SK-N-SH (cell line): ENCODE data around the gene ARPC5. TPM values are rescaled to one million over a fixed set of nuclear protein-coding genes. Genes with fewer than 3 reads are reported as not detected.

ENCODE experiments used
- CTCF ChIA-PET: fragments of 300-600, 350-600 bp; formaldehyde crosslinking; extraction: SDS; loops from one replicate; lab custom pipeline; 2021; lab: Yijun Ruan, JAX
- POLR2A ChIA-PET: fragments of 350-600 bp; sonication (Branson Sonifier 250); formaldehyde crosslinking; extraction: SDS; loops from one replicate; lab custom pipeline; 2020; ENCODE audit warnings: antibody characterized with exemption, inconsistent platforms; lab: Yijun Ruan, JAX
- DNase-seq: peaks from one replicate; pipeline ENCODE4 v3.0.0; 2012
- H2AFZ ChIP-seq: fragments of 200-600 bp; sonication (generic); 2 replicates; pipeline ENCODE4 v1.8.1; 2016; ENCODE audit warnings: antibody characterized with exemption, mild to moderate bottlenecking, low read depth
- H3F3A ChIP-seq: fragments of 200-600 bp; sonication (generic); replicated peaks from 2 replicates; pipeline ENCODE3; 2016; ENCODE audit warnings: antibody characterized with exemption, mild to moderate bottlenecking; ENCODE audit not compliant: insufficient read depth
- H3K27ac ChIP-seq, 2 experiments: fragments of 200-500 bp in 1 of 2; fragments of 200-600 bp in 1 of 2; sonication (Bioruptor generic) in 1 of 2; sonication (generic), shearing (Covaris generic) in 1 of 2; 2 replicates each; pipeline versions ENCODE4 v1.5.1 to v1.6.1; 2014 to 2016; ENCODE audit warnings: low read depth in 2 of 2, inconsistent platforms in 1 of 2, low read length in 1 of 2, mild to moderate bottlenecking in 1 of 2, mixed read lengths in 1 of 2
- H3K27me3 ChIP-seq: fragments of 200-600 bp; sonication (generic), shearing (Covaris generic); 2 replicates; pipeline ENCODE4 v1.6.1; 2016; ENCODE audit warnings: mixed run types; ENCODE audit not compliant: insufficient read depth
- H3K36me3 ChIP-seq, 2 experiments: fragments of 200-500 bp in 1 of 2; fragments of 200-600 bp in 1 of 2; sonication (Bioruptor generic) in 1 of 2; sonication (generic) in 1 of 2; replicated peaks in 1 of 2; 2 replicates each; pipeline versions ENCODE3 to v1.5.1; 2014 to 2016; ENCODE audit warnings: low read length in 1 of 2, mild to moderate bottlenecking in 1 of 2; ENCODE audit not compliant: insufficient read depth in 2 of 2, control insufficient read depth in 1 of 2
- H3K4me1 ChIP-seq, 2 experiments: fragments of 200-500 bp in 1 of 2; fragments of 200-600 bp in 1 of 2; sonication (Bioruptor generic) in 1 of 2; sonication (generic), shearing (Covaris generic) in 1 of 2; 2 replicates each; pipeline versions ENCODE4 v1.5.1 to v1.6.1; 2014 to 2016; ENCODE audit warnings: low read depth in 1 of 2, low read length in 1 of 2, mixed run types in 1 of 2; ENCODE audit not compliant: insufficient read depth in 2 of 2, control insufficient read depth in 1 of 2
- H3K4me2 ChIP-seq: fragments of 200-600 bp; sonication (generic), shearing (Covaris generic); 2 replicates; pipeline ENCODE4 v1.6.1; 2017; ENCODE audit warnings: mixed run types
- H3K4me3 ChIP-seq, 2 experiments: fragments of 200-500 bp in 1 of 2; fragments of 200-600 bp in 1 of 2; sonication (Bioruptor generic) in 1 of 2; sonication (generic), shearing (Covaris generic) in 1 of 2; 2 replicates each; pipeline versions ENCODE4 v1.5.1 to v1.8.1; 2014 to 2016; ENCODE audit warnings: low read depth in 2 of 2, inconsistent platforms in 1 of 2, low read length in 1 of 2, mild to moderate bottlenecking in 1 of 2, mixed read lengths in 1 of 2, moderate library complexity in 1 of 2
- H3K79me2 ChIP-seq: fragments of 200-600 bp; sonication (generic); 2 replicates; pipeline ENCODE4 v1.8.1; 2017; ENCODE audit warnings: mild to moderate bottlenecking; ENCODE audit not compliant: insufficient read depth
- H3K9ac ChIP-seq: fragments of 200-600 bp; sonication (generic); 2 replicates; pipeline ENCODE4 v1.6.1; 2017; ENCODE audit warnings: mixed run types
- H3K9me2 ChIP-seq: fragments of 200-600 bp; sonication (generic); 2 replicates; pipeline ENCODE4 v1.6.1; 2017; ENCODE audit warnings: mixed run types
- H3K9me3 ChIP-seq: fragments of 200-600 bp; sonication (generic); 2 replicates; pipeline ENCODE4 v1.6.1; 2017; ENCODE audit warnings: mixed run types, mild to moderate bottlenecking, moderate library complexity
- H4K20me1 ChIP-seq: fragments of 200-600 bp; sonication (generic); 2 replicates; pipeline ENCODE4 v1.6.1; 2017; ENCODE audit warnings: mild to moderate bottlenecking, mixed run types; ENCODE audit not compliant: insufficient read depth
- CTCF ChIP-seq: fragments of 200-600 bp; sonication (generic); IDR thresholded peaks from 2 replicates; pipeline ENCODE4 v1.6.1; 2017; ENCODE audit warnings: antibody characterized with exemption, mild to moderate bottlenecking, moderate library complexity
- ELF1 ChIP-seq: IDR thresholded peaks from 2 replicates; pipeline ENCODE4 v1.4.0; 2012
- EP300 ChIP-seq, 2 experiments: IDR thresholded peaks; 2 replicates each; pipeline versions ENCODE4 v1.4.0 to v1.6.1; 2012; ENCODE audit warnings: borderline replicate concordance in 1 of 2, low read depth in 1 of 2, low read length in 1 of 2
- EZH2phosphoT487 ChIP-seq: fragments of 200-600 bp; sonication (generic); IDR thresholded peaks from 2 replicates; pipeline ENCODE4 v1.6.1; 2017; ENCODE audit warnings: low read depth, mixed run types, mild to moderate bottlenecking, antibody characterized with exemption, moderate library complexity, borderline replicate concordance
- FOXJ3 ChIP-seq: sonication (generic); formaldehyde crosslinking; IDR thresholded peaks from 2 replicates; pipeline ENCODE4 v1.5.1; 2020; ENCODE audit warnings: mild to moderate bottlenecking, missing genetic modification reagents
- FOXM1 ChIP-seq: IDR thresholded peaks from 2 replicates; pipeline ENCODE4 v1.4.0; 2012; ENCODE audit warnings: low read depth, mild to moderate bottlenecking
- JUND ChIP-seq: IDR thresholded peaks from 2 replicates; pipeline ENCODE4 v1.4.0; 2012
- MAX ChIP-seq: IDR thresholded peaks from 2 replicates; pipeline ENCODE4 v1.4.0; 2012; ENCODE audit warnings: low read depth
- MXI1 ChIP-seq: IDR thresholded peaks from 2 replicates; pipeline ENCODE4 v1.6.1; 2012; ENCODE audit warnings: mild to moderate bottlenecking, low read depth, low read length, improper control_type of control experiment
- NFIC ChIP-seq: IDR thresholded peaks from 2 replicates; pipeline ENCODE4 v1.4.0; 2012; ENCODE audit warnings: borderline replicate concordance
- PBX3 ChIP-seq: IDR thresholded peaks from 2 replicates; pipeline ENCODE4; 2012
- POLR2AphosphoS5 ChIP-seq: IDR thresholded peaks from 2 replicates; pipeline ENCODE4 v1.6.1; 2012; ENCODE audit warnings: low read depth, low read length
- RAD21 ChIP-seq: IDR thresholded peaks from 2 replicates; pipeline ENCODE4 v1.6.1; 2012; ENCODE audit warnings: mild to moderate bottlenecking, low read length
- RCOR1 ChIP-seq: fragments of 150-350 bp; IDR thresholded peaks from 2 replicates; pipeline ENCODE4 v1.6.1; 2017; ENCODE audit warnings: antibody characterized with exemption, low read length
- RFX5 ChIP-seq: IDR thresholded peaks from 2 replicates; pipeline ENCODE4 v1.6.1; 2012; ENCODE audit warnings: mild to moderate bottlenecking, improper control_type of control experiment, low read length
- TAF1 ChIP-seq: IDR thresholded peaks from 2 replicates; pipeline ENCODE4 v1.6.1; 2012; ENCODE audit warnings: low read depth, mild to moderate bottlenecking, low read length, moderate library complexity, borderline replicate concordance
- TCF12 ChIP-seq: IDR thresholded peaks from 2 replicates; pipeline ENCODE4 v1.4.0; 2012
- TEAD4 ChIP-seq: IDR thresholded peaks from 2 replicates; pipeline ENCODE4 v1.4.0; 2012; ENCODE audit warnings: mild to moderate bottlenecking, borderline replicate concordance; ENCODE audit not compliant: insufficient read depth
- USF2 ChIP-seq: fragments of 150-350 bp; IDR thresholded peaks from 2 replicates; pipeline ENCODE4 v1.6.1; 2017; ENCODE audit warnings: antibody characterized with exemption, low read length, low read depth, borderline replicate concordance
- ZBTB33 ChIP-seq: IDR thresholded peaks from 2 replicates; pipeline ENCODE4 v1.4.0; 2012; ENCODE audit warnings: low read depth, borderline replicate concordance
- WGBS: methylation state at CpG from one replicate; pipeline ENCODE4 v1.1.6; 2017; ENCODE audit warnings: low lambda C conversion rate; 5-methylcytosine and 5-hydroxymethylcytosine counted together
- polyA plus RNA-seq, 3 experiments: library from polyadenylated mRNA; depleted of rRNA; stranded (reverse); fragments of >200 nt; gene quantifications; 2 replicates each; pipeline ENCODE4 v1.2.3, GENCODE V29; 2012

ARPC5 gene
- polyA plus RNA-seq, 1 of the 3 experiments (the other 2 are of a cell fraction) = 66.8 TPM

- no peak for DNase-seq
- CTCF ChIA-PET = no interaction called here
- Histone ChIP-seq H3K9ac (no peak overlapping the region), H3F3A (peaks cover 24% of the 10 kb centered on the region), H2AFZ (no peak overlapping the region), H3K9me3 (no peaks in the 10 kb centered on the region), H3K4me2 (no peak overlapping the region), H3K79me2 (no peaks in the 10 kb centered on the region)
- TF ChIP-seq CTCF (no peak), RFX5 (no peak), EZH2phosphoT487 (no peak), PBX3 (no peak), USF2 (no peak), EP300 (IDR thresholded peaks at IDR 0.05; ENCODE audit: borderline replicate concordance in 1 of 2, low read depth in 1 of 2, low read length in 1 of 2) (no peak), RCOR1 (no peak), FOXJ3 (CRISPR knock-in tag) (no peak), ELF1 (no peak), TCF12 (no peak), RAD21 (no peak), MXI1 (no peak), NFIC (no peak), JUND (no peak), FOXM1 (no peak), TEAD4 (no peak), POLR2AphosphoS5 (no peak), TAF1 (no peak), ZBTB33 (no peak), MAX (no peak)
- TF ChIP-seq, all 33 proteins: peak for 0
- H3K9me2 ChIP-seq = no peaks in the 10 kb centered on the region
- no peaks in the 10 kb centered on the region for H4K20me1 ChIP-seq
- WGBS = 100% methylated on average over 1 of the region's 1 CpG
- H3K4me3 ChIP-seq = no peak overlapping the region
- no peaks in the 10 kb centered on the region for H3K27me3 ChIP-seq
- H3K36me3 ChIP-seq = no peaks in the 10 kb centered on the region
- no peak overlapping the region for H3K27ac ChIP-seq
- POLR2A ChIA-PET = no interaction called here
- H3K4me1 ChIP-seq = peaks cover 9 to 13% of the 10 kb centered on the region in 2 experiments; a peak in 1 of 4 replicates
Observed at GRCh38 chr1:183602510-183602909, 33.1 kb downstream of the ARPC5 start.
